Measurements from ENCODE around the gene THSD4.
"Not testable (repeated sequence)": the region's sequence is repeated elsewhere in the genome, so short reads cannot be mapped to it uniquely, and the experiment has no call there.

Gene THSD4

GRCh38 chr15:71212146-71212545 is 96.9 kb downstream of the THSD4 start:
- no peak for DNase-seq (ENCODE audit: low read depth)
- no peak overlapping the region for H3K4me3 ChIP-seq (ENCODE audit: control insufficient read depth, low read depth, low read length)

GRCh38 chr15:71213943-71214342 is 98.7 kb downstream of the THSD4 start:
- not testable (repeated sequence) for H3K4me3 ChIP-seq (ENCODE audit: control insufficient read depth, low read depth, low read length); DNase-seq (ENCODE audit: low read depth)

More at GRCh38 chr15:71212146-71212545, 96.9 kb downstream of the THSD4 start:
- TF ChIP-seq CTCF (conservative IDR thresholded peaks at IDR 0.05; ENCODE audit: control insufficient read depth, insufficient read depth, low read depth, low read length): no peak

GRCh38 chr15:71215126-71215894 is 100.0 kb downstream of the THSD4 start:
- H3K4me3 ChIP-seq (ENCODE audit: control insufficient read depth, low read depth, low read length): no peak overlapping the region
- DNase-seq (ENCODE audit: low read depth): no peak
- no peak for TF ChIP-seq CTCF (conservative IDR thresholded peaks at IDR 0.05; ENCODE audit: control insufficient read depth, insufficient read depth, low read depth, low read length)

GRCh38 chr15:71218272-71218805 is 103.1 kb downstream of the THSD4 start:
- no peak for TF ChIP-seq CTCF (conservative IDR thresholded peaks at IDR 0.05; ENCODE audit: control insufficient read depth, insufficient read depth, low read depth, low read length)
- no peak overlapping the region for H3K4me3 ChIP-seq (ENCODE audit: control insufficient read depth, low read depth, low read length)
- no peak for DNase-seq (ENCODE audit: low read depth)

GRCh38 chr15:71219101-71219500 is 103.8 kb downstream of the THSD4 start:
- no peak overlapping the region for H3K4me3 ChIP-seq (ENCODE audit: control insufficient read depth, low read depth, low read length)
- TF ChIP-seq CTCF (conservative IDR thresholded peaks at IDR 0.05; ENCODE audit: control insufficient read depth, insufficient read depth, low read depth, low read length): no peak
- DNase-seq (ENCODE audit: low read depth): peak; percentile 59

GRCh38 chr15:71219645-71220044 is 104.4 kb downstream of the THSD4 start:
- TF ChIP-seq CTCF (conservative IDR thresholded peaks at IDR 0.05; ENCODE audit: control insufficient read depth, insufficient read depth, low read depth, low read length): no peak
- no peak overlapping the region for H3K4me3 ChIP-seq (ENCODE audit: control insufficient read depth, low read depth, low read length)
- peak; percentile 82 for DNase-seq (ENCODE audit: low read depth)

- no peak for DNase-seq (ENCODE audit: low read depth)
- no peak for TF ChIP-seq CTCF (conservative IDR thresholded peaks at IDR 0.05; ENCODE audit: control insufficient read depth, insufficient read depth, low read depth, low read length)
- H3K4me3 ChIP-seq (ENCODE audit: control insufficient read depth, low read depth, low read length): no peak overlapping the region
These were observed 105.6 kb downstream of the THSD4 start for GRCh38 chr15:71220828-71221227.
